Adrenal gland (tissue), 5 donors: ENCODE data around the gene PHF1.

Source experiments
- POLR2A ChIP-seq, 2 donors: fragments of 450-650 bp; IDR thresholded peaks; one replicate each; pipeline ENCODE4 v1.6.1; 2017; ENCODE audit warnings: antibody characterized with exemption in 2 of 2, mild to moderate bottlenecking in 2 of 2, moderate library complexity in 1 of 2
- TF ChIP-seq, protein P1 (sequence below), 6 experiments: fragments of 450-650 bp in 4 of 6; fragments of 200-600 bp in 2 of 6; sonication (generic) in 1 of 6; IDR thresholded peaks; 1 replicate in 5 of 6; 2 replicates in 1 of 6; pipeline versions ENCODE4 v1.5.1 to v1.8.0; 2016 to 2021; ENCODE audit warnings: antibody characterized with exemption in 6 of 6, mild to moderate bottlenecking in 2 of 6, moderate library complexity in 1 of 6
- donor health status: DM: no; HTN: no; CAD: no.

DNA sequence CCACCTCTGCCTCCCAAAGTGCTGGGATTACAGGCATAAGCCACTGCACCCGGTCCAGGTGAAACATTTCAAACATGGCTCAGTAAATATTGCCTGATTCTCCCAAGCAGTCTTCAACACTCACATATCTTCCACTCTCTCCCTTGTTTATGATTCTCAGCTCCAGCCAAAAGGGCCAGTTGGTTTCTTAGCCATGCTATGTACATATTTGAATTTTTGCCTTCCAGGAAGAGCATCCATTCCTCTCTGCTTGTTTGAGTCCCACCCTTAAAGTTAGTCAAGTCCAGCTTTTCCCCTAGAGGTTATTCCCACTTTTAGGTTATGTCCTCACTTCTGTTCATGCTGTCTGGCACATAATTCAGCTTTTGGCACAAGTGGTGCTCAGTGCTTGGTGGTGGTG lies 13.3 kb upstream of the PHF1 start:
- no peak for TF ChIP-seq POLR2A (IDR thresholded peaks at IDR 0.05)
- TF ChIP-seq, protein P1, sequence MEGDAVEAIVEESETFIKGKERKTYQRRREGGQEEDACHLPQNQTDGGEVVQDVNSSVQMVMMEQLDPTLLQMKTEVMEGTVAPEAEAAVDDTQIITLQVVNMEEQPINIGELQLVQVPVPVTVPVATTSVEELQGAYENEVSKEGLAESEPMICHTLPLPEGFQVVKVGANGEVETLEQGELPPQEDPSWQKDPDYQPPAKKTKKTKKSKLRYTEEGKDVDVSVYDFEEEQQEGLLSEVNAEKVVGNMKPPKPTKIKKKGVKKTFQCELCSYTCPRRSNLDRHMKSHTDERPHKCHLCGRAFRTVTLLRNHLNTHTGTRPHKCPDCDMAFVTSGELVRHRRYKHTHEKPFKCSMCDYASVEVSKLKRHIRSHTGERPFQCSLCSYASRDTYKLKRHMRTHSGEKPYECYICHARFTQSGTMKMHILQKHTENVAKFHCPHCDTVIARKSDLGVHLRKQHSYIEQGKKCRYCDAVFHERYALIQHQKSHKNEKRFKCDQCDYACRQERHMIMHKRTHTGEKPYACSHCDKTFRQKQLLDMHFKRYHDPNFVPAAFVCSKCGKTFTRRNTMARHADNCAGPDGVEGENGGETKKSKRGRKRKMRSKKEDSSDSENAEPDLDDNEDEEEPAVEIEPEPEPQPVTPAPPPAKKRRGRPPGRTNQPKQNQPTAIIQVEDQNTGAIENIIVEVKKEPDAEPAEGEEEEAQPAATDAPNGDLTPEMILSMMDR (IDR thresholded peaks at IDR 0.05): no peak
